Hematopoietic multipotent progenitor cell treated with erythropoietin and hydrocortisone succinate and interleukin-3 and kit ligand, for 15 days (in vitro differentiated cells): Measurements from ENCODE around the gene FAM111A.
A peak's percentile ranks its signal among the peaks of the same experiment; 100 is the strongest.

Source experiments
- DNase-seq: peaks from one replicate; pipeline ENCODE4 v3.0.0-alpha.2; 2015; ENCODE audit warnings: low spot score

Gene FAM111A

GRCh38 chr11:59180168-59180776, 37.6 kb downstream of the FAM111A start:
- DNase-seq: no peak

GRCh38 chr11:59180907-59181306, 38.3 kb downstream of the FAM111A start:
- DNase-seq: no peak

GRCh38 chr11:59181746-59182456, 39.2 kb downstream of the FAM111A start:
- no peak for DNase-seq

- no peak for DNase-seq
Measured at GRCh38 chr11:59182457-59183151, 39.9 kb downstream of the FAM111A start.

GRCh38 chr11:59183771-59184170, 41.1 kb downstream of the FAM111A start:
- no peak for DNase-seq

GRCh38 chr11:59184691-59185339, 42.2 kb downstream of the FAM111A start:
- DNase-seq: no peak

GRCh38 chr11:59185386-59185945, 42.8 kb downstream of the FAM111A start:
- DNase-seq: no peak

GRCh38 chr11:59186130-59186594, 43.5 kb downstream of the FAM111A start:
- DNase-seq: peak; percentile 35

GRCh38 chr11:59187035-59187434, 44.4 kb downstream of the FAM111A start:
- no peak for DNase-seq

- DNase-seq: no peak
Measured at GRCh38 chr11:59187587-59187986, 44.9 kb downstream of the FAM111A start.

- no peak for DNase-seq
Measured at GRCh38 chr11:59188954-59189353, 46.3 kb downstream of the FAM111A start.

- no peak for DNase-seq
Measured at GRCh38 chr11:59189986-59190385, 47.3 kb downstream of the FAM111A start.

GRCh38 chr11:59191095-59191494, 48.4 kb downstream of the FAM111A start:
- DNase-seq: no peak

- DNase-seq: no peak
Measured at GRCh38 chr11:59191890-59192289, 49.2 kb downstream of the FAM111A start.

- no peak for DNase-seq
Measured at GRCh38 chr11:59192446-59193020, 49.9 kb downstream of the FAM111A start.

- no peak for DNase-seq
Measured at GRCh38 chr11:59193587-59194130, 51.0 kb downstream of the FAM111A start.

- DNase-seq: no peak
Measured at GRCh38 chr11:59195586-59195985, 52.9 kb downstream of the FAM111A start.

GRCh38 chr11:59196777-59197176, 54.1 kb downstream of the FAM111A start:
- no peak for DNase-seq

- DNase-seq: no peak
Measured at GRCh38 chr11:59197991-59198390, 55.3 kb downstream of the FAM111A start.

- DNase-seq: no peak
Measured at GRCh38 chr11:59198726-59199125, 56.1 kb downstream of the FAM111A start.

GRCh38 chr11:59199546-59200422, 57.1 kb downstream of the FAM111A start:
- no peak for DNase-seq
